ENCODE results near the gene USP25. TPM values are rescaled to one million over a fixed set of nuclear protein-coding genes. Genes with fewer than 3 reads are reported as not detected.

USP25 gene
- total RNA-seq, 1 experiment from 2014 or later = 33.6 TPM

DNA sequence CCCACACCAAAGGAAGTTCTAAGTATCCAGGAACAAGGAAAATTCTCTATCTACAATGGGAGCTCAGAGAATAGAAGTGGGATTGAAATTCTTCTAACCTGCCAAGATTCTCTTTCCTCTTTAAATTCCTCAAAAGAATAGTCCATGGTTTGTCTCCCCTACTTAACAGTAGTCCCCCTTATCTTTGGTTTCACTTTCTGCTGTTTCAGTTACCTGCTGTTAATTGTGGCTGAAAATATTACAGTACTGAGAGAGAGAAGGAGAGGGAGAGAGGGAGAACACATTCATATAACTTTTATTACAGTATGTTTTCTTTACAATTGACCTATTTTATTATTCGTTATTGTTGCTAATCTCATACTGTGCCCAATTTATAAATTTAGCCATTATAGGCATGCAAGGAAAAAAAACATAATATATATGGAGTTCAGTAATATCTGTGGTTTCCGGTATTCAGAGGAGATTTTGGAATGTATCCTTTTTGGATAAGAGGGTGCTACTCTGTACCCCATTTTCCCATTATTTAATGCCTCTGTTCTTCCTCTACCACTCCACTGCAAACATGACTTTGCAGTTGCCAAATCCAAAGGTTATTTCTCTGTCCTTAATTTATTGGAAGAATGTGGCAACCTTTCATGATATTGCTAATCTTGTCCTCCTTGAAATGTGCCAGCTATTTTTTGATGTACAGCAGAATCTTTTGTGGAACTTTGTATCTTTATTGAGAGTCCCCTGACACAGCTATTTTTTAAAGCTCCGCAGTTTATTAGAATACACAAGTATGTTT, 68.0 kb downstream of the USP25 start:
- ATAC-seq (no peak), DNase-seq (ENCODE audit: low read depth, low spot score) (no peak)
- Histone ChIP-seq H3K36me3 (ENCODE audit: control insufficient read depth in 1 of 2, insufficient read depth in 2 of 2, low read length in 2 of 2) (no peaks in the 10 kb centered on the region), H3K27me3 (ENCODE audit: insufficient read depth, low read length) (no peaks in the 10 kb centered on the region), H3K4me1 (ENCODE audit: control insufficient read depth in 1 of 2, insufficient read depth in 2 of 2, low read length in 2 of 2) (no peaks in the 10 kb centered on the region), H2AFZ (ENCODE audit: low read depth, low read length, poor library complexity, severe bottlenecking) (no peak overlapping the region), H3K4me3 (replicated peaks in 1 of 2; ENCODE audit: low read depth in 1 of 2, low read length in 2 of 2) (no peak overlapping the region), H3K79me2 (ENCODE audit: insufficient read depth, low read length) (peaks cover 11% of the 10 kb centered on the region), H3K9ac (ENCODE audit: low read length) (no peak overlapping the region), H3K27ac (ENCODE audit: low read depth, low read length) (no peak overlapping the region), H3K4me2 (ENCODE audit: low read length) (no peak overlapping the region), H4K20me1 (ENCODE audit: insufficient read depth) (no peaks in the 10 kb centered on the region), H3K9me2 (ENCODE audit: insufficient read depth) (no peaks in the 10 kb centered on the region), H3K9me3 (ENCODE audit: control insufficient read depth in 1 of 2, insufficient read depth in 1 of 2, low read depth in 1 of 2, low read length in 2 of 2) (no peaks in the 10 kb centered on the region)
- CTCF ChIA-PET = no interaction called here
- RAD21 ChIA-PET (ENCODE audit: low non-redundant PET in 1 of 2, low total read pairs in 2 of 2, uncharacterized antibody in 2 of 2, unreplicated experiment in 2 of 2) = no interaction called here
- BruUV-seq (replicated peaks) = no TSS peak
- POLR2A ChIA-PET = no interaction called here
- TF ChIP-seq EGR1 (IDR thresholded peaks at IDR 0.05; ENCODE audit: low read depth) = no peak
- TF ChIP-seq ZFX (IDR thresholded peaks at IDR 0.05) = no peak
- no peak for TF ChIP-seq CBX3 (IDR thresholded peaks at IDR 0.05; ENCODE audit: low read depth)
- no peak for TF ChIP-seq EZH2phosphoT487 (IDR thresholded peaks at IDR 0.05; ENCODE audit: borderline replicate concordance)
- TF ChIP-seq ELF1 (IDR thresholded peaks at IDR 0.05; ENCODE audit: borderline replicate concordance, low read depth) = no peak
- intact Hi-C loops (cut with micrococcal nuclease) = no loop called here

DNA sequence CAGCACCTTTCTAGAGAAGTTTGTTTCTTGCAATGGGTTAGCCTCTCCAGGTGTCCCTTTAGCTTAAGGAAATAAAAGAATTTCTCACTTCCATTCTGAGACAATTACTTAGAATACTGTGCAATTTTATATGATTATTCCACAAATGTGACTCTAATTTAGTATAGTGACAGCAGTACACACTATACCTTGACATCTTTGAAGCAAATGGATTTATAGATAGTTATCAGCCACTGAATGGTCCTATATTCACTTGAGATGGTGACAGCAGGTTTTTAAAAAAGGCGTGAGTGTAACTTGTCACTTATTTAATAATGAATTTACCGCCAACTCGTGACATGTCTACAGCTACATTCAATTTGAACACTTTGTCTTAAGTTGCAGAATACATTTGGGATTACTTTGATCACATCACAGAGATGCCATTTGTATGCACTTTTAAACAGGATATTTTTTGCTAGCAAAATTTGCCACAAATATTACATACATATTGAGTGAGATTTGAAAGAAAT, 71.6 kb downstream of the USP25 start:
- Histone ChIP-seq H3K27ac (ENCODE audit: low read depth, low read length) (no peak overlapping the region), H3K79me2 (ENCODE audit: insufficient read depth, low read length) (peaks cover 17% of the 10 kb centered on the region), H3K9me3 (ENCODE audit: control insufficient read depth in 1 of 2, insufficient read depth in 1 of 2, low read depth in 1 of 2, low read length in 2 of 2) (no peaks in the 10 kb centered on the region), H3K9me2 (ENCODE audit: insufficient read depth) (no peaks in the 10 kb centered on the region), H3K27me3 (ENCODE audit: insufficient read depth, low read length) (no peaks in the 10 kb centered on the region), H4K20me1 (ENCODE audit: insufficient read depth) (no peaks in the 10 kb centered on the region), H3K4me2 (ENCODE audit: low read length) (no peak overlapping the region), H3K36me3 (ENCODE audit: control insufficient read depth in 1 of 2, insufficient read depth in 2 of 2, low read length in 2 of 2) (no peaks in the 10 kb centered on the region), H3K9ac (ENCODE audit: low read length) (no peak overlapping the region), H3K4me1 (ENCODE audit: control insufficient read depth in 1 of 2, insufficient read depth in 2 of 2, low read length in 2 of 2) (no peaks in the 10 kb centered on the region), H2AFZ (ENCODE audit: low read depth, low read length, poor library complexity, severe bottlenecking) (no peak overlapping the region), H3K4me3 (replicated peaks in 1 of 2; ENCODE audit: low read depth in 1 of 2, low read length in 2 of 2) (no peak overlapping the region)
- BruUV-seq (replicated peaks) = no TSS peak
- POLR2A ChIA-PET = no interaction called here
- ATAC-seq (no peak), DNase-seq (ENCODE audit: low read depth, low spot score) (no peak)
- CTCF ChIA-PET = no interaction called here
- TF ChIP-seq TCF7L2 (IDR thresholded peaks at IDR 0.05; ENCODE audit: borderline replicate concordance, extremely low read depth, insufficient read depth, insufficient read length) (no peak), SP1 (IDR thresholded peaks at IDR 0.05; ENCODE audit: low read depth) (no peak), CBX3 (IDR thresholded peaks at IDR 0.05; ENCODE audit: low read depth) (no peak), EGR1 (IDR thresholded peaks at IDR 0.05; ENCODE audit: low read depth) (no peak), EZH2 (IDR thresholded peaks at IDR 0.05) (no peak)
- TF ChIP-seq, protein P1, sequence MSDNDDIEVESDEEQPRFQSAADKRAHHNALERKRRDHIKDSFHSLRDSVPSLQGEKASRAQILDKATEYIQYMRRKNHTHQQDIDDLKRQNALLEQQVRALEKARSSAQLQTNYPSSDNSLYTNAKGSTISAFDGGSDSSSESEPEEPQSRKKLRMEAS (IDR thresholded peaks at IDR 0.05) = no peak
- RAD21 ChIA-PET (ENCODE audit: low non-redundant PET in 1 of 2, low total read pairs in 2 of 2, uncharacterized antibody in 2 of 2, unreplicated experiment in 2 of 2) = no interaction called here
- intact Hi-C loops (cut with micrococcal nuclease) = no loop called here
